ENCODE data around the gene SMNDC1.

DNA sequence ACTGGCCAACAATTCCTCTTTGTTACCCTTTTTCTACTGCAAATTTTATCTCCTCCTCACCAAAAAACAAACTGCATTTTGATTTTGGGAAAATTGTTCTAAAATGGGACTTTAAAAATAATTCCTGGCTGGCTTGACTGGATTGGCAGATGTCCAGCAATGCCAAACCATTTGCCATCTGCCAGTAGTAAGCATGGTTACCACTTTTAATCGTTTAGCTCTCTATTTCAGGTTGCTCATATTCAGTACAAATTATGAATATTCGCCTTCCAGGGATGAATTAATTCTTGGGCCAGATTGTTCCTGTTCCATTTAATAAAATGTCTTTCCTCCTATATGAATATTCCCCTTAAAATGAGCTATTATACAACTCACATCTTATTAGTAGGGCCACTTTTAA is 35.7 kb downstream of the SMNDC1 start:
- TF ChIP-seq POLR2A (IDR thresholded peaks at IDR 0.05) (no peak), POLR2AphosphoS5 (IDR thresholded peaks at IDR 0.05; ENCODE audit: insufficient read depth in 1 of 2, low read depth in 1 of 2) (no peak)
